ENCODE results near the gene SPATA6L.

DNA sequence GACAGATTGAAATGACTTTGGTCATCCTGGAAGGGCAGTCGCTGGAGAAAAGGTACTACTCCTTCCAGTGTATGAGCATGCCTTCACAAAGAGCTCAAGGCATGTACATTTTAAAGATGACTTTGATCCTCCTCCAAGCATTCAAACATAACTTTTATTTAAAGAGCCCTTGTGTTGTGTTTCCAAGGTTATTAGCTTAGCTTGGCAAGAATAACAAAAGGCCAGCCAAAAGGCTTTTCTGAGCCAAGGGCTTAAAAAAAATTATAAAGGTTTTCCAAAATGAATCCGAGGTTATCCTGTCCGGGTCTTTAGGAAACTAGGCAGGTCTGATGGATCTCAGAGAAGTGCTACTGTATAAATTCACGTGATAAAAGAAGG is 75.2 kb downstream of the SPATA6L start:
- TF ChIP-seq CTCF (IDR thresholded peaks at IDR 0.05) (no peak), POLR2A (IDR thresholded peaks at IDR 0.05) (no peak)
